ENCODE data around the gene RTN4R. TPM values are rescaled to one million over a fixed set of nuclear protein-coding genes. Genes with fewer than 3 reads are reported as not detected.

RTN4R gene
- total and polyA plus RNA-seq, 9 of the 15 experiments (the other 6 are each of a cell fraction or from before 2014, with no cell fraction given), result 0.04 to 2.8 (median 1.4) TPM; not detected in 3

DNA sequence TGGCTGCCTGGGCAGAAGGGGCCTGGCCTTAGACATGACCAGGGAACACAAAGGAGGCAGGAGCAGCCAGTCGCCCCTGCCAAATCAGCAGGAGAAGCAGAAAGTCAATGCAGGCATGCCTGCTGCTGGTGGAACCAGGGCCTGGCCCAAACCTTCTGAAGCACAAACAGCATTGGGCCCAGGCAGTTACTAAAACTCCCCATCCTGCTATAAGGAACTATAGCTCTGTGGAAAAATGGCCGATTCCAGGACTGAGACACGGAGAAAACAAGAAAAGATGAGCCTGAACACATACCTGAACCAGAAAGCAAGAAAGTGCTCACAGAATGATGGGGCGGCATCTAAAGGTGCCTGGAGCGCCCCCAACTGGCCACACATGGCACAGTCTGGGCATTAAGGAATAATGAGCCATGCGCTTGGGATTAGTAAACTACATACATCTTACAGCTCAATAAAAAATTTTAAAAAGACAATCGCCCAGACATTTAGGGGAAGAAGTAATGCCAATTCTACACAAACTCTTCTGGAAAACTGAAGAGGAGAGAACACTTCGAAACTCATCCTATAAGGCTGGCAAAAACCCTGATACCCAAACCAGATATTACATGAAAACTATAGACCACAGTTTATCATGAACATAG lies 49.4 kb upstream of the RTN4R start (continued):
- TF ChIP-seq, protein P1, sequence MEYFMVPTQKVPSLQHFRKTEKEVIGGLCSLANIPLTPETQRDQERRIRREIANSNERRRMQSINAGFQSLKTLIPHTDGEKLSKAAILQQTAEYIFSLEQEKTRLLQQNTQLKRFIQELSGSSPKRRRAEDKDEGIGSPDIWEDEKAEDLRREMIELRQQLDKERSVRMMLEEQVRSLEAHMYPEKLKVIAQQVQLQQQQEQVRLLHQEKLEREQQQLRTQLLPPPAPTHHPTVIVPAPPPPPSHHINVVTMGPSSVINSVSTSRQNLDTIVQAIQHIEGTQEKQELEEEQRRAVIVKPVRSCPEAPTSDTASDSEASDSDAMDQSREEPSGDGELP (CRISPR knock-in tag; IDR thresholded peaks at IDR 0.05; ENCODE audit: borderline replicate concordance), result peak; percentile 69
- TF ChIP-seq ZSCAN29 (IDR thresholded peaks at IDR 0.05), result 0 out of 2 replicates have a peak, but pooled peaks have one; percentile 41
- TF ChIP-seq JUND (IDR thresholded peaks at IDR 0.05; ENCODE audit: borderline replicate concordance, low read depth, low read length), result peak; percentile 33; the same call in 1 of the 2 replicates
- TF ChIP-seq JUND (tag; IDR thresholded peaks at IDR 0.05; ENCODE audit: borderline replicate concordance, low read depth, low read length), result peak; percentile 15; the same call in 2 of the 3 replicates
- TF ChIP-seq TEAD1 (CRISPR knock-in tag; IDR thresholded peaks at IDR 0.05), result peak in 1 of 2 experiments; percentile 81; a peak in 2 of 4 replicates
- TF ChIP-seq RREB1 (CRISPR knock-in tag; IDR thresholded peaks at IDR 0.05), result peak; percentile 70; the same call in 1 of the 2 replicates
- TF ChIP-seq SMARCC2 (IDR thresholded peaks at IDR 0.05; ENCODE audit: low read depth), result peak; percentile 62
- TF ChIP-seq, protein P2, sequence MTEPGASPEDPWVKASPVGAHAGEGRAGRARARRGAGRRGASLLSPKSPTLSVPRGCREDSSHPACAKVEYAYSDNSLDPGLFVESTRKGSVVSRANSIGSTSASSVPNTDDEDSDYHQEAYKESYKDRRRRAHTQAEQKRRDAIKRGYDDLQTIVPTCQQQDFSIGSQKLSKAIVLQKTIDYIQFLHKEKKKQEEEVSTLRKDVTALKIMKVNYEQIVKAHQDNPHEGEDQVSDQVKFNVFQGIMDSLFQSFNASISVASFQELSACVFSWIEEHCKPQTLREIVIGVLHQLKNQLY (CRISPR knock-in tag; conservative IDR thresholded peaks at IDR 0.05), result 0 out of 4 replicates have a peak, but pooled peaks of 1 of the 2 experiments have one; percentile 22
- 0 out of 2 replicates have a peak, but pooled peaks have one; percentile 34 for TF ChIP-seq ZBTB2 (IDR thresholded peaks at IDR 0.05)
- peak; percentile 56 for TF ChIP-seq CHD4 (IDR thresholded peaks at IDR 0.05; ENCODE audit: insufficient read depth, insufficient replicate concordance, low read depth, low read length, poor library complexity, severe bottlenecking)
- TF ChIP-seq, protein P3, sequence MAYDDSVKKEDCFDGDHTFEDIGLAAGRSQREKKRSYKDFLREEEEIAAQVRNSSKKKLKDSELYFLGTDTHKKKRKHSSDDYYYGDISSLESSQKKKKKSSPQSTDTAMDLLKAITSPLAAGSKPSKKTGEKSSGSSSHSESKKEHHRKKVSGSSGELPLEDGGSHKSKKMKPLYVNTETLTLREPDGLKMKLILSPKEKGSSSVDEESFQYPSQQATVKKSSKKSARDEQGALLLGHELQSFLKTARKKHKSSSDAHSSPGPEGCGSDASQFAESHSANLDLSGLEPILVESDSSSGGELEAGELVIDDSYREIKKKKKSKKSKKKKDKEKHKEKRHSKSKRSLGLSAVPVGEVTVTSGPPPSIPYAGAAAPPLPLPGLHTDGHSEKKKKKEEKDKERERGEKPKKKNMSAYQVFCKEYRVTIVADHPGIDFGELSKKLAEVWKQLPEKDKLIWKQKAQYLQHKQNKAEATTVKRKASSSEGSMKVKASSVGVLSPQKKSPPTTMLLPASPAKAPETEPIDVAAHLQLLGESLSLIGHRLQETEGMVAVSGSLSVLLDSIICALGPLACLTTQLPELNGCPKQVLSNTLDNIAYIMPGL (CRISPR knock-in tag; IDR thresholded peaks at IDR 0.05), result 0 out of 2 replicates have a peak, but pooled peaks have one; percentile 25
- TF ChIP-seq KLF16 (IDR thresholded peaks at IDR 0.05), result peak; percentile 75; the same call in 1 of the 2 replicates
- peak; percentile 35 for TF ChIP-seq BCOR (IDR thresholded peaks at IDR 0.05)
- TF ChIP-seq XRCC5 (IDR thresholded peaks at IDR 0.05; ENCODE audit: low read depth, low read length), result peak; percentile 82; the same call in 1 of the 2 replicates

Measured in K562 (cell line).